ENCODE results near the gene KLHL6. TPM values are rescaled to one million over a fixed set of nuclear protein-coding genes. Genes with fewer than 3 reads are reported as not detected.

KLHL6 gene
- total and polyA plus RNA-seq, 2 of the 8 experiments (the other 6 are each of a cell fraction or from before 2014, with no cell fraction given): 0.05 TPM; not detected in 1

DNA sequence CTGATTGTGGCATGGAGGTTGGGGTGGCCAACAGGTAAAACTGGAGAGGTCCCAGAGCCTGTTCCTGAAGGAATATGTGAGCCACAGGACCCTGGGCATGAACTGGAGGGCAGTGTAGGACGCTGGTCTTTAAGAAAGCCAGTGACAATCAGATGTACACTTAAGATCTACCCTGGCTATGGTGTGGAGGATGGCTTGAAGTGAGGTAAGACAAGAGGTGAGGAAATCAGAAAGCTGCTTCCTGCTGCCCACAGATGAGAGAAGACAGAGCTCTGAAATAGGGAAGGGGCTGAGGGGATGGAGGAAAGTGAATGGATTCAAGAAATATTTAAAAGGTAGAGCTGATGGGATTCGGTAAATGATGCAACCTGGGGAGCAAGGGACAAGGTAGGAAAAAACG is 22.7 kb upstream of the KLHL6 start:
- H3K4ac ChIP-seq (replicated peaks; ENCODE audit: insufficient read length, low read depth, low read length): no peak overlapping the region
- no peak overlapping the region for H4K91ac ChIP-seq (replicated peaks; ENCODE audit: insufficient read length, low read length)
- H2BK15ac ChIP-seq (ENCODE audit: low read length): 0 out of 2 replicates have a peak overlapping the region, but pooled peaks have one; percentile 76
- no peaks in the 10 kb centered on the region for H4K20me1 ChIP-seq (replicated peaks in 1 of 2; ENCODE audit: control insufficient read depth in 1 of 2, insufficient read depth in 2 of 2, low read length in 2 of 2)
- WGBS, 2 experiments (ENCODE audit: extremely low coverage in 1 of 2, insufficient coverage in 1 of 2, insufficient read length in 1 of 2, insufficient replicate concordance in 2 of 2, low coverage in 1 of 2, low lambda C conversion rate in 2 of 2, missing lambda C conversion rate in 1 of 2): 86% methylated on average over 3 of the region's 3 CpGs; no CpG with 5 or more reads in 1 of the 2 experiments
- H3K27ac ChIP-seq (ENCODE audit: low read depth, low read length): no peak overlapping the region
- no peak overlapping the region for H3K56ac ChIP-seq (replicated peaks; ENCODE audit: insufficient read length, low read depth, low read length)
- no peak overlapping the region for H4K8ac ChIP-seq (ENCODE audit: extremely low read depth, insufficient read depth, low read length)
- no peaks in the 10 kb centered on the region for H3K79me1 ChIP-seq (ENCODE audit: low read depth, low read length)
- POLR2A ChIA-PET (ENCODE audit: partially characterized antibody): no interaction called here
- TF ChIP-seq KDM4A (IDR thresholded peaks at IDR 0.05; ENCODE audit: low read depth, low read length, severe bottlenecking) (no peak), EP300 (IDR thresholded peaks at IDR 0.05; ENCODE audit: borderline replicate concordance in 1 of 2, low read depth in 2 of 2, low read length in 2 of 2) (no peak), CTBP2 (IDR thresholded peaks at IDR 0.05; ENCODE audit: borderline replicate concordance, insufficient read depth, insufficient read length, low read length) (no peak), SP4 (IDR thresholded peaks at IDR 0.05; ENCODE audit: low read length) (no peak), CBX5 (IDR thresholded peaks at IDR 0.05; ENCODE audit: low read depth, low read length) (no peak), RFX5 (IDR thresholded peaks at IDR 0.05; ENCODE audit: borderline replicate concordance, low read depth, low read length) (no peak), BCL11A (IDR thresholded peaks at IDR 0.05; ENCODE audit: low read depth in 2 of 2, low read length in 2 of 2) (no peak), CEBPB (IDR thresholded peaks at IDR 0.05; ENCODE audit: low read depth, low read length) (no peak), BRCA1 (IDR thresholded peaks at IDR 0.05; ENCODE audit: low read depth, low read length) (no peak)
- TF ChIP-seq, protein P1, sequence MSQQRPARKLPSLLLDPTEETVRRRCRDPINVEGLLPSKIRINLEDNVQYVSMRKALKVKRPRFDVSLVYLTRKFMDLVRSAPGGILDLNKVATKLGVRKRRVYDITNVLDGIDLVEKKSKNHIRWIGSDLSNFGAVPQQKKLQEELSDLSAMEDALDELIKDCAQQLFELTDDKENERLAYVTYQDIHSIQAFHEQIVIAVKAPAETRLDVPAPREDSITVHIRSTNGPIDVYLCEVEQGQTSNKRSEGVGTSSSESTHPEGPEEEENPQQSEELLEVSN (IDR thresholded peaks at IDR 0.05): no peak
- no peak overlapping the region for H3K4me2 ChIP-seq (ENCODE audit: insufficient read depth in 1 of 2, low read depth in 2 of 2, low read length in 2 of 2)
- DNase-seq (ENCODE audit: low read depth in 1 of 2, low spot score in 2 of 2) (no peak), FAIRE-seq (no peak)
- no peaks in the 10 kb centered on the region for H3K36me3 ChIP-seq (ENCODE audit: control insufficient read depth in 2 of 4, insufficient read depth in 4 of 4, low read length in 3 of 4)
- no peaks in the 10 kb centered on the region for H3K27me3 ChIP-seq (replicated peaks in 1 of 4; ENCODE audit: control insufficient read depth in 3 of 4, extremely low read depth in 1 of 4, insufficient read depth in 3 of 4, low read length in 3 of 4)
- H3K14ac ChIP-seq (ENCODE audit: insufficient read length): no peak overlapping the region
- H4K5ac ChIP-seq (ENCODE audit: insufficient read length, low read depth, low read length): no peak overlapping the region
- H2AK5ac ChIP-seq (ENCODE audit: low read depth, low read length): no peak overlapping the region
- CTCF ChIA-PET (ENCODE audit: partially characterized antibody): interaction anchor here (1.4 to 3.4 kb wide), 2 partner anchors 11 to 14 kb away, joined by 5 to 12 read pairs; no protein-coding TSS in a partner anchor
- H3K23me2 ChIP-seq (ENCODE audit: low read depth, low read length): no peaks in the 10 kb centered on the region
- H3K4me1 ChIP-seq (replicated peaks in 1 of 4; ENCODE audit: control insufficient read depth in 3 of 4, insufficient read depth in 4 of 4, low read length in 3 of 4): peaks cover 2 to 12% (median 8%) of the 10 kb centered on the region in 4 experiments; a peak in 4 of 7 replicates
- no peaks in the 10 kb centered on the region for H3K79me2 ChIP-seq (ENCODE audit: control insufficient read depth in 1 of 2, insufficient read depth in 2 of 2, low read length in 2 of 2)
- H2BK5ac ChIP-seq (ENCODE audit: low read depth, low read length): no peak overlapping the region
- H2AFZ ChIP-seq (ENCODE audit: low read length): 0 out of 2 replicates have a peak overlapping the region, but pooled peaks have one; percentile 65
- no peak overlapping the region for H2BK120ac ChIP-seq (replicated peaks; ENCODE audit: low read depth, low read length)
- H3K9me3 ChIP-seq (ENCODE audit: insufficient read depth in 2 of 2, low read depth in 1 of 2, low read length in 1 of 2): no peaks in the 10 kb centered on the region
- no peak overlapping the region for H3K18ac ChIP-seq (ENCODE audit: extremely low read depth, low read length)
- no peak overlapping the region for H3K23ac ChIP-seq (ENCODE audit: insufficient read length)
- H3K4me3 ChIP-seq (ENCODE audit: extremely low read depth in 1 of 4, insufficient read depth in 2 of 4, low read depth in 3 of 4, low read length in 4 of 4): no peak overlapping the region
- no peak overlapping the region for H3K9ac ChIP-seq (replicated peaks in 1 of 4; ENCODE audit: extremely low read depth in 1 of 4, low read depth in 3 of 4, low read length in 3 of 4)
- no peak overlapping the region for H2BK20ac ChIP-seq (ENCODE audit: low read length)
- H2BK12ac ChIP-seq (ENCODE audit: low read depth, low read length): no peak overlapping the region; the same call in 1 of the 2 replicates
